ENCODE measurements around the gene HDC. TPM values are rescaled to one million over a fixed set of nuclear protein-coding genes. Genes with fewer than 3 reads are reported as not detected.

The HDC gene
- total RNA-seq, 2 donors from 2014 or later: not detected

- DNase-seq (ENCODE audit: low spot score): no peak
- Histone ChIP-seq H3K27ac (no peak overlapping the region), H3K36me3 (no peaks in the 10 kb centered on the region), H3K27me3 (no peaks in the 10 kb centered on the region), H3K4me1 (no peaks in the 10 kb centered on the region), H3K4me3 (no peak overlapping the region), H3K9me3 (no peaks in the 10 kb centered on the region)
- TF ChIP-seq, protein P1, sequence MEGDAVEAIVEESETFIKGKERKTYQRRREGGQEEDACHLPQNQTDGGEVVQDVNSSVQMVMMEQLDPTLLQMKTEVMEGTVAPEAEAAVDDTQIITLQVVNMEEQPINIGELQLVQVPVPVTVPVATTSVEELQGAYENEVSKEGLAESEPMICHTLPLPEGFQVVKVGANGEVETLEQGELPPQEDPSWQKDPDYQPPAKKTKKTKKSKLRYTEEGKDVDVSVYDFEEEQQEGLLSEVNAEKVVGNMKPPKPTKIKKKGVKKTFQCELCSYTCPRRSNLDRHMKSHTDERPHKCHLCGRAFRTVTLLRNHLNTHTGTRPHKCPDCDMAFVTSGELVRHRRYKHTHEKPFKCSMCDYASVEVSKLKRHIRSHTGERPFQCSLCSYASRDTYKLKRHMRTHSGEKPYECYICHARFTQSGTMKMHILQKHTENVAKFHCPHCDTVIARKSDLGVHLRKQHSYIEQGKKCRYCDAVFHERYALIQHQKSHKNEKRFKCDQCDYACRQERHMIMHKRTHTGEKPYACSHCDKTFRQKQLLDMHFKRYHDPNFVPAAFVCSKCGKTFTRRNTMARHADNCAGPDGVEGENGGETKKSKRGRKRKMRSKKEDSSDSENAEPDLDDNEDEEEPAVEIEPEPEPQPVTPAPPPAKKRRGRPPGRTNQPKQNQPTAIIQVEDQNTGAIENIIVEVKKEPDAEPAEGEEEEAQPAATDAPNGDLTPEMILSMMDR (IDR thresholded peaks at IDR 0.05): no peak
These were observed 11.8 kb upstream of the HDC start for GRCh38 chr15:50277370-50277769.

GRCh38 chr15:50275908-50276307 lies 10.4 kb upstream of the HDC start:
- no peak for DNase-seq (ENCODE audit: low spot score)
- Histone ChIP-seq H3K9me3 (no peaks in the 10 kb centered on the region), H3K36me3 (no peaks in the 10 kb centered on the region), H3K4me3 (no peak overlapping the region), H3K27ac (no peak overlapping the region), H3K4me1 (no peaks in the 10 kb centered on the region), H3K27me3 (no peaks in the 10 kb centered on the region)
- TF ChIP-seq, protein P1 (IDR thresholded peaks at IDR 0.05): no peak

DNA sequence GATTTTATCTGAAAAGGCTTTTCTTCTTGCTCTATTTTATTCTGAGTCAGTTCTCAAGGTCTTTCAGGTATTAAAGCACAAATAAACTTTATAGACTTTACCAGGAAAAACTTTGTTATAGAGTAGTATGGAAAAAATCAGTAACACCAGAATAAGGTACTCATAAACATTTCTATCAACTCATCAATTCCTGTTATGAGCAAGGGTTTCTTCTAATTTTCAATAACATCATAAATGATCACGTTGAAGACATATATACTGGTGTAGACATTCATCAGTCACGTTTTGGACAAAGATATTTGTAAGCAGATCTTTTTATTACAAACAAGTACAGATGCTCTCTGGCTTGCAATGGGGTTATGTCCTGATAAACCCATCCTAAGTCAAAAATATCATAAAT lies 9.6 kb upstream of the HDC start:
- DNase-seq (ENCODE audit: low spot score): no peak
- Histone ChIP-seq H3K36me3 (no peaks in the 10 kb centered on the region), H3K27me3 (no peaks in the 10 kb centered on the region), H3K9me3 (no peaks in the 10 kb centered on the region), H3K27ac (no peak overlapping the region), H3K4me3 (no peak overlapping the region), H3K4me1 (no peaks in the 10 kb centered on the region)
- TF ChIP-seq, protein P1 (IDR thresholded peaks at IDR 0.05): no peak

- H3K36me3 ChIP-seq: no peaks in the 10 kb centered on the region
- no peak overlapping the region for H3K27ac ChIP-seq
- H3K27me3 ChIP-seq: no peaks in the 10 kb centered on the region
- H3K4me1 ChIP-seq: no peaks in the 10 kb centered on the region
- H3K9me3 ChIP-seq: no peaks in the 10 kb centered on the region
- no peak overlapping the region for H3K4me3 ChIP-seq
- TF ChIP-seq, protein P1 (IDR thresholded peaks at IDR 0.05): no peak
- DNase-seq (ENCODE audit: low spot score): no peak
These were observed 2.1 kb upstream of the HDC start for GRCh38 chr15:50267577-50267976.

- Histone ChIP-seq H3K36me3 (no peaks in the 10 kb centered on the region), H3K4me3 (no peak overlapping the region), H3K4me1 (no peaks in the 10 kb centered on the region), H3K27me3 (no peaks in the 10 kb centered on the region), H3K9me3 (no peaks in the 10 kb centered on the region), H3K27ac (no peak overlapping the region)
- no peak for DNase-seq (ENCODE audit: low spot score)
- TF ChIP-seq, protein P1 (IDR thresholded peaks at IDR 0.05): no peak
These were observed 3.0 kb downstream of the HDC start for GRCh38 chr15:50262533-50262932.

- no peaks in the 10 kb centered on the region for H3K9me3 ChIP-seq
- H3K27me3 ChIP-seq: no peaks in the 10 kb centered on the region
- TF ChIP-seq, protein P1 (IDR thresholded peaks at IDR 0.05): no peak
- no peaks in the 10 kb centered on the region for H3K4me1 ChIP-seq
- no peaks in the 10 kb centered on the region for H3K36me3 ChIP-seq
- no peak for DNase-seq (ENCODE audit: low spot score)
- no peak overlapping the region for H3K27ac ChIP-seq
- H3K4me3 ChIP-seq: no peak overlapping the region
These were observed 3.5 kb downstream of the HDC start for GRCh38 chr15:50261981-50262380.
